Measurements from ENCODE around the gene MAPKBP1.

DNA sequence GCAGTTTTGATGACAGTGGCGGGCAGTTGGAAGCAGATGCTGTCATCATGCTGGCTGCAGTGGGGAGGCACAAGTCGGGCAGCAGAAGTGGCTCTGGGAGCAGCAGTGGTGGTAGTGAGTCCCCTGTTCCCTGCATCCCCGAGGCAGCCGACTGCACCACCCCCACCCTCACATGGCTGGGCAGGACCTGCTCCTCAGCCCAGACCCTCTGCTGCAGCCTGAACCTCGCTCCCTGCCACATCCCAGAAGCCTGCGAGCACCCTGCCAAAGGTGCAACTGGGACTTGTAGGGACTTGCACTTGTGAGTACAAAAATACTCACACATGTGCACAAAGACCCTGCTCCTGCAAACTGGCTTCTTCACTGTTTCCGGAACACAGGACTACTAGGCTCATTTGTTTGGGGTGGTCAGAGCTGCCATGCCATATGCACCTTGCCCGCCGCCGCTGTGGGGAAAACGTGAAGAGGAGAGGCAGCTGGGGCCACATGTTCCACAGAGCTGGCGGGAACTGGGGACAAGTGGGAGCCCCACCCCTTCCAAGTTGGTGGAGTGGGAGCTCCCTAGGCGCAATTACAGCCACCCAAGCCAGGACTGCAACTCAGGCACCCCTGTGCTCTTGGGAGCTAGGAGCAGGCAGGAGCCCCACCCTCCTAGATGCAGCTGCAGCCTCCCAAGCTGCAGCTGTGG is 55.8 kb downstream of the MAPKBP1 start:
- TF ChIP-seq GATA3 (IDR thresholded peaks at IDR 0.05; ENCODE audit: low read depth, low read length), result no peak
- no peak for TF ChIP-seq GATA2 (IDR thresholded peaks at IDR 0.05; ENCODE audit: low read depth, low read length)

All from SH-SY5Y (cell line).